ENCODE data around the gene RCBTB2.

RCBTB2 gene

DNA sequence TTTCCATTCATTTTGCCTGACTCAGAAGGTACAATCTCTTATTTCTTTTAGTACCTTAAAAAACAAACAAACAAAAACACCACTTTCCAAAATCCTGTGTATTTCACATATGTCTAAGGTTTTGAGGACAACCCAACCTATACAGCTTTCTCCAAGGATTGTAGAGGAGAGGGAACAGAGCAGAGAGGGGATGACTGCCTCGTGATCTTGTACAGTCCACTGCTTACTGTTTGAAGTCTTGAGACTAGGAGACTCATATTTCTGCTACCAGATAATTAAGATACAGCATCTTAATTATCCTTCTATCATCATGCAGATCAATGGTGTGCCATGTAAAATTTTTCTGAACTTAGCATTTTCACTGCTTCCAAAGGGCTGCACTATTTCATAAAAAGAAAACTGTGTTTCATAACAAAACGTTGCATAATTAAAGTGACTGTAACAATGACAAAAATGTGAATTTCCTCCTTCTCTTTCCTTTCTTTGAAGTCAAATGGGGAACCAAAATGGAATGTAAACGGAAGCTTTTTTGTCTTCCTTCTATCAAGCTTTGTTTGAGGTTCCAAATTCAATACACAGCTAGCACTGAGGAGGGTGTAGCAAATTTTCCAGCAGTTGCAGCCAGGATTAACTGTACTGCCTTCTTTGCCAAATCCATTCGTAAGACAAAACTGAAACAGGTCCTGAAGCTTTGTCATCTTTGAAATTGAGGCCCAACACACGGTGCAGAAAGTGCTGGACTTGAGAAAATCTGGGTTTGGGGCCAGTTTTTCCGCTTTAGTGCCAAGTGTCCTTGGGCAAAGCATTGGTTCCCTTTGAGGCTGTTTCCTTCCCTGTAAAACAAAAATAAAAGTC, 34.9 kb upstream of the RCBTB2 start:
- DNase-seq (ENCODE audit: low spot score), result no peak
- Histone ChIP-seq H3K4me3 (ENCODE audit: low read length in 2 of 2) (no peak overlapping the region), H3K9ac (ENCODE audit: low read depth, low read length, poor library complexity) (no peak overlapping the region)

DNA sequence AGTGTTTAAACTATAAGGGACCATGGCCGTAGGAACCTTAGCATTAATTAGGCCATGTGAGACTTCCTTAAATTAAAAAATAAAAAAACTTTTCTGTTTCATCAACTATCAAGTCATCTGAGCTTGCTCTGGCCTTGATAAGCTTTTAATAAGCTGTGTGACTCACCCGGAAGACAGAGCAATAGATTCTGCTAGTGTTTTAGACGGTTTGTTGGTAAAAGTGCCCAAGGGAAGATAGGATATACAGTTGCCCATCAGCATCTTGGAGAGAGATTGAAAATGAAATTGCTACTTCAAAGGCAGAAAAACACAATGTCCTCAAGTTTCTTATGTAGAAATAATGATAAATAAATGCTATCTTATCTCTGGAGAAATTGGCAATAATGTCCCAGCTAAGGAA, 31.2 kb upstream of the RCBTB2 start:
- Histone ChIP-seq H4K91ac (ENCODE audit: low read depth, low read length, poor library complexity) (no peak overlapping the region), H3K4me3 (ENCODE audit: low read length in 2 of 2) (no peak overlapping the region), H2AFZ (ENCODE audit: low read length) (no peak overlapping the region), H2BK12ac (ENCODE audit: low read length) (no peak overlapping the region), H4K8ac (ENCODE audit: low read depth, low read length) (no peak overlapping the region), H2BK15ac (ENCODE audit: low read length) (no peak overlapping the region), H3K4me1 (ENCODE audit: control insufficient read depth in 2 of 2, insufficient read depth in 1 of 2, low read depth in 1 of 2, low read length in 2 of 2) (no peaks in the 10 kb centered on the region), H2AK5ac (ENCODE audit: low read depth, low read length) (no peak overlapping the region), H3K4ac (ENCODE audit: low read length) (no peak overlapping the region), H3K9ac (ENCODE audit: low read depth, low read length, poor library complexity) (no peak overlapping the region), H3K27me3 (ENCODE audit: control insufficient read depth in 3 of 3, insufficient read depth in 3 of 3, low read depth in 1 of 3, low read length in 3 of 3) (no peaks in the 10 kb centered on the region), H3K18ac (ENCODE audit: low read length) (no peak overlapping the region), H3K14ac (ENCODE audit: low read length) (no peak overlapping the region), H2BK5ac (ENCODE audit: low read length) (no peak overlapping the region), H3K79me1 (ENCODE audit: low read depth, low read length) (no peaks in the 10 kb centered on the region), H3K9me3 (replicated peaks in 1 of 2; ENCODE audit: control insufficient read depth in 2 of 2, insufficient read depth in 1 of 2, low read depth in 1 of 2, low read length in 2 of 2) (no peaks in the 10 kb centered on the region), H3K36me3 (replicated peaks in 1 of 2; ENCODE audit: control insufficient read depth in 2 of 2, insufficient read depth in 2 of 2, low read length in 2 of 2) (no peaks in the 10 kb centered on the region), H2BK120ac (ENCODE audit: low read depth, low read length) (no peak overlapping the region), H3K4me2 (ENCODE audit: insufficient read depth, low read length, poor library complexity, severe bottlenecking) (no peak overlapping the region), H3K23ac (ENCODE audit: low read depth, low read length, poor library complexity) (no peak overlapping the region), H3K27ac (replicated peaks; ENCODE audit: low read length) (no peak overlapping the region)
- WGBS, 2 donors (ENCODE audit: extremely low coverage in 2 of 2, insufficient read length in 2 of 2, insufficient replicate concordance in 1 of 2), result no CpG with 5 or more reads among the region's 3 CpGs
- DNase-seq (ENCODE audit: low spot score), result no peak

More for the DNA sequence above, 34.9 kb upstream of the RCBTB2 start:
- H2BK12ac ChIP-seq (ENCODE audit: low read length), result no peak overlapping the region
- WGBS, 2 donors (ENCODE audit: extremely low coverage in 2 of 2, insufficient read length in 2 of 2, insufficient replicate concordance in 1 of 2), result no CpG with 5 or more reads among the region's 6 CpGs
- H2AFZ ChIP-seq (ENCODE audit: low read length), result peak overlapping the region; percentile 3
- H3K79me1 ChIP-seq (ENCODE audit: low read depth, low read length), result no peaks in the 10 kb centered on the region
- no peak overlapping the region for H4K8ac ChIP-seq (ENCODE audit: low read depth, low read length)
- H3K27me3 ChIP-seq (ENCODE audit: control insufficient read depth in 3 of 3, insufficient read depth in 3 of 3, low read depth in 1 of 3, low read length in 3 of 3), result no peaks in the 10 kb centered on the region
- no peak overlapping the region for H2BK120ac ChIP-seq (ENCODE audit: low read depth, low read length)
- no peak overlapping the region for H3K14ac ChIP-seq (ENCODE audit: low read length)
- H3K23ac ChIP-seq (ENCODE audit: low read depth, low read length, poor library complexity), result no peak overlapping the region
- H3K27ac ChIP-seq (replicated peaks; ENCODE audit: low read length), result no peak overlapping the region
- H2BK5ac ChIP-seq (ENCODE audit: low read length), result no peak overlapping the region
- no peaks in the 10 kb centered on the region for H3K9me3 ChIP-seq (replicated peaks in 1 of 2; ENCODE audit: control insufficient read depth in 2 of 2, insufficient read depth in 1 of 2, low read depth in 1 of 2, low read length in 2 of 2)
- H3K4ac ChIP-seq (ENCODE audit: low read length), result no peak overlapping the region
- no peaks in the 10 kb centered on the region for H3K36me3 ChIP-seq (replicated peaks in 1 of 2; ENCODE audit: control insufficient read depth in 2 of 2, insufficient read depth in 2 of 2, low read length in 2 of 2)
- H3K4me1 ChIP-seq (ENCODE audit: control insufficient read depth in 2 of 2, insufficient read depth in 1 of 2, low read depth in 1 of 2, low read length in 2 of 2), result peaks cover 0 to 3% of the 10 kb centered on the region in 2 donors
- H2AK5ac ChIP-seq (ENCODE audit: low read depth, low read length), result no peak overlapping the region
- no peak overlapping the region for H3K18ac ChIP-seq (ENCODE audit: low read length)
- H2BK15ac ChIP-seq (ENCODE audit: low read length), result no peak overlapping the region
- H3K4me2 ChIP-seq (ENCODE audit: insufficient read depth, low read length, poor library complexity, severe bottlenecking), result no peak overlapping the region
- H4K91ac ChIP-seq (ENCODE audit: low read depth, low read length, poor library complexity), result no peak overlapping the region

GRCh38 chr13:48563626-48564025, 30.7 kb upstream of the RCBTB2 start:
- Histone ChIP-seq H3K9ac (ENCODE audit: low read depth, low read length, poor library complexity) (no peak overlapping the region), H2BK12ac (ENCODE audit: low read length) (no peak overlapping the region), H3K9me3 (replicated peaks in 1 of 2; ENCODE audit: control insufficient read depth in 2 of 2, insufficient read depth in 1 of 2, low read depth in 1 of 2, low read length in 2 of 2) (no peaks in the 10 kb centered on the region), H3K23ac (ENCODE audit: low read depth, low read length, poor library complexity) (no peak overlapping the region), H3K14ac (ENCODE audit: low read length) (no peak overlapping the region), H2BK120ac (ENCODE audit: low read depth, low read length) (no peak overlapping the region), H3K79me1 (ENCODE audit: low read depth, low read length) (no peaks in the 10 kb centered on the region), H2AK5ac (ENCODE audit: low read depth, low read length) (no peak overlapping the region), H3K27me3 (ENCODE audit: control insufficient read depth in 3 of 3, insufficient read depth in 3 of 3, low read depth in 1 of 3, low read length in 3 of 3) (no peaks in the 10 kb centered on the region), H3K4ac (ENCODE audit: low read length) (no peak overlapping the region), H3K4me3 (ENCODE audit: low read length in 2 of 2) (no peak overlapping the region), H3K36me3 (replicated peaks in 1 of 2; ENCODE audit: control insufficient read depth in 2 of 2, insufficient read depth in 2 of 2, low read length in 2 of 2) (no peaks in the 10 kb centered on the region), H4K91ac (ENCODE audit: low read depth, low read length, poor library complexity) (no peak overlapping the region), H3K4me2 (ENCODE audit: insufficient read depth, low read length, poor library complexity, severe bottlenecking) (no peak overlapping the region), H3K27ac (replicated peaks; ENCODE audit: low read length) (no peak overlapping the region), H4K8ac (ENCODE audit: low read depth, low read length) (no peak overlapping the region), H2AFZ (ENCODE audit: low read length) (no peak overlapping the region), H2BK15ac (ENCODE audit: low read length) (no peak overlapping the region), H3K4me1 (ENCODE audit: control insufficient read depth in 2 of 2, insufficient read depth in 1 of 2, low read depth in 1 of 2, low read length in 2 of 2) (no peaks in the 10 kb centered on the region), H2BK5ac (ENCODE audit: low read length) (no peak overlapping the region), H3K18ac (ENCODE audit: low read length) (no peak overlapping the region)
- DNase-seq (ENCODE audit: low spot score), result no peak

GRCh38 chr13:48562296-48563066, 29.6 kb upstream of the RCBTB2 start:
- H4K8ac ChIP-seq (ENCODE audit: low read depth, low read length), result no peak overlapping the region
- no peak overlapping the region for H3K4me3 ChIP-seq (ENCODE audit: low read length in 2 of 2)
- no peak overlapping the region for H2AK5ac ChIP-seq (ENCODE audit: low read depth, low read length)
- no peak overlapping the region for H3K18ac ChIP-seq (ENCODE audit: low read length)
- DNase-seq (ENCODE audit: low spot score), result no peak
- no peak overlapping the region for H3K14ac ChIP-seq (ENCODE audit: low read length)
- no peaks in the 10 kb centered on the region for H3K36me3 ChIP-seq (replicated peaks in 1 of 2; ENCODE audit: control insufficient read depth in 2 of 2, insufficient read depth in 2 of 2, low read length in 2 of 2)
- no peak overlapping the region for H4K91ac ChIP-seq (ENCODE audit: low read depth, low read length, poor library complexity)
- no peak overlapping the region for H2BK5ac ChIP-seq (ENCODE audit: low read length)
- H3K4me1 ChIP-seq (ENCODE audit: control insufficient read depth in 2 of 2, insufficient read depth in 1 of 2, low read depth in 1 of 2, low read length in 2 of 2), result no peaks in the 10 kb centered on the region
- no peak overlapping the region for H3K4me2 ChIP-seq (ENCODE audit: insufficient read depth, low read length, poor library complexity, severe bottlenecking)
- H3K27me3 ChIP-seq (ENCODE audit: control insufficient read depth in 3 of 3, insufficient read depth in 3 of 3, low read depth in 1 of 3, low read length in 3 of 3), result no peaks in the 10 kb centered on the region
- no peak overlapping the region for H2BK12ac ChIP-seq (ENCODE audit: low read length)
- no peak overlapping the region for H3K27ac ChIP-seq (replicated peaks; ENCODE audit: low read length)
- WGBS, 2 donors (ENCODE audit: extremely low coverage in 2 of 2, insufficient read length in 2 of 2, insufficient replicate concordance in 1 of 2), result no CpG with 5 or more reads among the region's 4 CpGs
- H2BK120ac ChIP-seq (ENCODE audit: low read depth, low read length), result no peak overlapping the region
- no peak overlapping the region for H2AFZ ChIP-seq (ENCODE audit: low read length)
- H2BK15ac ChIP-seq (ENCODE audit: low read length), result no peak overlapping the region
- H3K9me3 ChIP-seq (replicated peaks in 1 of 2; ENCODE audit: control insufficient read depth in 2 of 2, insufficient read depth in 1 of 2, low read depth in 1 of 2, low read length in 2 of 2), result no peaks in the 10 kb centered on the region
- no peak overlapping the region for H3K9ac ChIP-seq (ENCODE audit: low read depth, low read length, poor library complexity)
- no peaks in the 10 kb centered on the region for H3K79me1 ChIP-seq (ENCODE audit: low read depth, low read length)
- H3K4ac ChIP-seq (ENCODE audit: low read length), result no peak overlapping the region
- H3K23ac ChIP-seq (ENCODE audit: low read depth, low read length, poor library complexity), result no peak overlapping the region

Data from neuronal stem cell (in vitro differentiated cells).